Muscle of arm (tissue), 12 donors: ENCODE data around the gene DMBT1. TPM values are rescaled to one million over a fixed set of nuclear protein-coding genes. Genes with fewer than 3 reads are reported as not detected.
A peak's percentile ranks its signal among the peaks of the same experiment; 100 is the strongest.

Source experiments
- DNase-seq: peaks from one replicate; pipeline ENCODE4 v3.0.0-alpha.2; 2013
- polyA plus RNA-seq, 12 donors: library from polyadenylated mRNA; unstranded; fragments of 120-200 nt; gene quantifications; one replicate each; pipeline ENCODE4 v1.2.1, GENCODE V29; 2013; ENCODE audit not compliant: insufficient read length in 12 of 12

DMBT1 gene
- polyA plus RNA-seq, 12 donors, result 0.01 to 1.6 TPM; not detected in 10

DNA sequence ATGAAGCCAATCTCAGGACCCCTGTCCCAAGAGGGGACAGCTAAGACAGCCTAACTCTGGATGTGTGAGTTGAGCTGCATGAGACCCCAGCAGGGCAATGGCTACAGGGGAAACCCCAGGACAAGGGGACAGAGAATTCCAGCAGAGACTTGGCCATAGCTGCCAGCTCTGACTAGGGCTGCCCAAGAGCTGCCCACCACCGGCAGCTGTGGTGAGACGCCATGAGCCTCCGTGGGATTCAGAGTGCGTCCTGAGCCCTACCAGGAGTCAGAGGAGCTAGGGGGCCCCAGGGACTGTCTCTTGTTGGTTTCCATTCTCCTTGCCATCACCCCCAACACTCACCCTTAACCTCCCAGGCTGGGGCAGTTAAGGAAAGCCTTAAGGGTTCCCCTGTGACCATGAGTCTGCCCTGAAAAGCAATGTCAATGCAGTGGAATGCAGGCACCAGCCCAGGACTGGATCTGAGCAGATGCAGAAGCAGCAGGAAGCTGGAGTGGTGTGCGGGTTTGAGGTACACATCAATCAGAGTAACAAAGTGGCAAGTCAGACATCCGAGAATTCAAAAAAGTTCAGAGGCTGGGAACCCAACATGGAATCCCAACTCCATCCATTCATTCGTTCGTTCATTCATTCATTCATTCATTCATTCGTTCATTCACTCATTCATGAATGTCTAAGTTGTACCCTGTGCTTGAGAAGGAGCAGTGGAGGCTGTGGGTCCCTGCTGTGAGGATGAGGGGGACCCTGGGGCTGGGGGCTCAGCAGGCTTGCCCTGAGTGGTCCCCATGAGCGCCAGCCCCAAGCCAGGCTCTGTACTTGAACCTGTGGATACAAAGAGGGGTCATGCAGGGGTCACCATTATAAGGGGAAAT, 86.2 kb downstream of the DMBT1 start:
- no peak for DNase-seq

- DNase-seq, result no peak
Observed at GRCh38 chr10:122647383-122647968, 86.9 kb downstream of the DMBT1 start.

DNA sequence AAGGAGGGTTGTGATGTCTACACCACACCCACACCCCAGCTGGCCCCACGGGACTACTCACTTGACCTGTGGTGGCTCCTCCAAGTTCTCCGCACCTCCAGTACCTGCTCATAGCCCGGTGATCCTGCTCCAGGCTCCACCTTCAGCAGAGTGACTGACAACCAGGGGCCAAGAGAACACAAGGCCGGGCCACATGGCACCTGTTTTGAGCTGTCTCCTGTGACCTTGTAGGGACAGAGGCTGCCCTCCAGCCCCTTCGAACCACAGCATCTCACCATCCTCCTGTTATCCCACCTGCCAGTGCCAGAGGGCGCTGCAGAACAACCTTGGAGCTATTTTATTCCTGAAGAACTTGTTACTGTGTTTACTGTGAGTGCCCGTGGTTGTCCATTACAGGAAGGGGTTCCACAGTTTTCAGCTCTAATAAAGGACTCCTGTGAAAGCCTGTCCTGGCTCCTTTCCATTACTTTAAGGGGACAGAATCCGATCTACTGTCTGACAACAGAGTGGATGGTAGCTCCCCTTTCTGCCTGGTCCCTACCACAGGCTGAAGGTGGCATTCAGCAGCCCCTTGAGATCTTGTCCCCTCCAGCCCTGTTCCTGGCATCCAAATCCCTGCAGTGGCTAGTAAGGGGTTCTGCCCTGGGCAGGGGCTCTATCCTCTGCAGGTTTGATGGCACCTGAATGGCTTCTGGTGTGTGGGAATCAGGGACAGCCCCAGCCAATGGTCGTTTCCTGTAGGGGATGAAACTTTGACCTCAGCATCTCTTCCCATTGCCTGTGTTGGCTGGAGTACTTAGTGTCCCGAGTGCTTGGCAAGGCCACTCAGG, 88.3 kb downstream of the DMBT1 start:
- peak; percentile 10 for DNase-seq

- no peak for DNase-seq
Observed at GRCh38 chr10:122649903-122650302, 89.3 kb downstream of the DMBT1 start.

DNA sequence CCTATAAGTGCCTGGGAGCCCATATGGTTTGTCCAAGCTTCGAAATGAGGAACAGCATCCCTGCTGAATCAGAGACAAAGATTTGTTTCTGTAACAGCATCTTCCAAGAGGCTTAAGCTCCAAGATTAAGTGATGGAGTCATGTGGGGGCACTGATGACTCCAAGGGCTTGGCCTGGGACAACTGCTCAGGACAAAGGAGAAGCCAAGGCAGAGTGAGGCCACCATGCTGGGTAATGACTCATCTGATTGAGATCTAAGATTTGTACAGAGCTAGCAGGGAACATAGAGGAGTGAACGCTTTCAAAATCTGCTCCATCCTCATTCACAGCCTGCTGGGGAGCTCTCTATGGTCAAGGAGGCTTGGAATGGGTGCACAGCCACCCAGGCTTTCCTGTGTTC, 89.8 kb downstream of the DMBT1 start:
- no peak for DNase-seq

DNA sequence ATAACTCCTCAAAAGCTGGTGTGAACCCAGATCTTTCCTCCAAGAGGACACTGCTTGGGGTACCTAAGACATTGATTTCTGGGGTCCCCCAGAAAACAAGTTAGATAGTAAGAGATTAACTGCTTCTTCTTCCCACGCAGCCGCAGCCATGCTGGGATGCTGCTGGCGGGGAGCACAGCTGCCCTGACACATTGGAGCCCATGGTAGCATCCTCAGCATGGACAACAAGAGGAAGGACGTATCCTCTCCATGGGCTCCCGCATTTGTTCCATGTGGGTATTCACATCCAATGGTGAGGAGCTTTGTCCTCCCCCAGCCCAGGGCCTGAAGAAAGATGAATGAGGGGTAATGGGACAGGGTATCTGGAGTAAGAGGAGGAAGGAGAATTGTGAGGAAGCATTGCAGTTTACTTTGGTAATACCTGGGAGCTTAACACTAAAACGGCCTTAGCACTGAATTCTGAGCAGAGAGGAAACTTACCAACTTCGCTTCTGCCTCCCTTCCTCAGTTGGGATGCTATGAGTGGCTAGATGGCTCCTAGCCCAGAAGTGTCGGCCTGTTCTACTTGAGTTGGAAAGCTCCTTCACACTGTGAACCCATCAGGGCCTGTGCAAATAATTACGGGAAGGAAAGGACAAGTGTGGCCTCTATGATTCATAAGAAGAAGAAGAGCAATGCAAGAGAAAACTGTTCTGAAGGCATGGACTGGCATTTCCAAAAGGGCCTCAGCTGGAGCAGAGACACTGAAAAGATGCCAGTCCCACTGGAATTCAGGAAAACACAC, 95.2 kb downstream of the DMBT1 start:
- DNase-seq, result no peak

GRCh38 chr10:122656308-122656705, 95.8 kb downstream of the DMBT1 start:
- no peak for DNase-seq

GRCh38 chr10:122656741-122657140, 96.2 kb downstream of the DMBT1 start:
- no peak for DNase-seq

DNA sequence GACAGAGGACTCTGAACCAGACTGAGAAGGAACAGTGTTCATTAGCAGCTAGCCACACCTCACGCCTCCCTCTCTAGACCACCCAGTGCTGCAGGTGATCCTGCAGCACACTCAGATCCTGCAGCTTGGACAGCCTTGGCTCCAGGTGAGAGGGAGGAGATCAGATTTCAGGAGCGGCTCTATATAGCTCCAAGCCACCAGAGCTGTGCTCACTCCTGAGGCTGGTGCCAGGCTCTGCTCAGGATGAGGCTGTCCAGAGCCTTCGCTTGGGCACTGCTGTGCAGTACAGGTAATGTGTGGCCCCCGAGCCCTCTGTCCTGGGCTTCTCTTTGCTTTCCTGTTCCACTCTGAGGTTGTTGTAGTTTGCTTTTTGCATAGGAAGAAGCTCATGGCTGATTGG, 96.7 kb downstream of the DMBT1 start:
- no peak for DNase-seq

DNA sequence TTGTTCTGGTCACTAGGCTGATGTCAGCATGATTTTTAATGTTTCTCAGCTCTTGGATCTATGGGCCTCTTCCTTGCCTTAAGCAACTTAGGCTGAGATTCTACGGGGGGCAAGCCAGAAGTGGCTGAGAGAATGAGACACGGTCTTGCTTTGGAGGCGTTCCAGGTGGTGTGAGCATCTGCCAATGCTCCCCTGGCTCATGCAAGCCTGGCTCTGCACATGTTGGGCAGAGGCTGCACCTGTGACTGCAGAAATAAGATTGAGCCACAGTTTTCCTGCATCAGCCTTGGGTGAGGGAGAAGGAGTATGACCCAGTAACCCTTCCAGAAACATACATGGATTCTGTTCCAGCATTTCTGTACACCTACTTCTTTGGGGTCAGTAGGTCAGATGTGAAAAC, 97.2 kb downstream of the DMBT1 start:
- DNase-seq, result no peak

- no peak for DNase-seq
Observed at GRCh38 chr10:122658356-122659049, 97.9 kb downstream of the DMBT1 start.

- DNase-seq, result no peak
Observed at GRCh38 chr10:122659126-122659525, 98.6 kb downstream of the DMBT1 start.

GRCh38 chr10:122659651-122660050, 99.1 kb downstream of the DMBT1 start:
- DNase-seq, result no peak

GRCh38 chr10:122660696-122661095, 100.1 kb downstream of the DMBT1 start:
- DNase-seq, result no peak

GRCh38 chr10:122662231-122662630, 101.7 kb downstream of the DMBT1 start:
- DNase-seq, result no peak

- DNase-seq, result no peak
Observed at GRCh38 chr10:122663516-122664130, 103.1 kb downstream of the DMBT1 start.

DNA sequence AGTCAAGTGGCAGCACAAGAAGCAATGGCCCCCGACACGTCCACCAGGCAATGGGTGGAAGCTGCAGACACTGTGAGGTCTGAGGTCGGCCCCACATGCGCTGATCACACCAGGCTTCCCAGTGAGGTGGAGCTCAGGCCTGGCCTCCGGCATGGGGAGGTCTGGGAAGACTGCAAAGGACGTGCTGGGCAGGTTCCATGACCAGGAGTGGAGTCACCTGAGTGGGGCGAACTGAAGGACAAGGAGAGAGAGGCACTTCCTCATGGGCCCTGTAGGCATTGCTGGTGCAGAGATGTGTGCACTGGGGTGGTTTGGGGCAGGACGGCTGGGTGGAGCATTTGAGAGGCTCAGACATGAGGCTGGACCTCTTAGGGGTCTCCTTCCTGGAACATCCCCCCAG, 103.9 kb downstream of the DMBT1 start:
- DNase-seq, result no peak

DNA sequence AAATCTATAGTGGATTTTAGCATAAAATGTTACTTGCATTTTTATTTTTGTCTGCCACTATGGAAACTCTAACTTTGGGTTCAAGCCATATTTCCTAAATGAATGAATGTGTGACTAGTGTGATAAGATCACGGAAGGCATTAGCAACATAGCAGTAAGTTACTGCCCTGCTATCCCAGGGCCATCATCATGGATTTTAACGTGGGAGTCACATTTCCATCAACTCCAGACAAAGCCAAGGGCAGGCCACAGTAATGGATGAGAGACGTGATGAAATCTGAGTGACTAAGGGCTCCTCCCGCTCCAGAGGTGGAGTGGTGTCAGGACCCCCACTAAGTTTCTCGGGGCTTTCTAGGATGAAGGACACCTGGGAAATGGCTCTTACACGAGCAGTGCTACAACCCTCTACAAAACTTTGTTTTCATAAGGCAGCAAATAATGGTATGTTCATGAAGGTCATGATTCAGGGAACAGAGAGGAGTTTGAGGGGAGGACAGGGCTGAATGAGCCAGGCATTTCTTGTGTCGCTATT, 104.8 kb downstream of the DMBT1 start:
- DNase-seq, result no peak

DNA sequence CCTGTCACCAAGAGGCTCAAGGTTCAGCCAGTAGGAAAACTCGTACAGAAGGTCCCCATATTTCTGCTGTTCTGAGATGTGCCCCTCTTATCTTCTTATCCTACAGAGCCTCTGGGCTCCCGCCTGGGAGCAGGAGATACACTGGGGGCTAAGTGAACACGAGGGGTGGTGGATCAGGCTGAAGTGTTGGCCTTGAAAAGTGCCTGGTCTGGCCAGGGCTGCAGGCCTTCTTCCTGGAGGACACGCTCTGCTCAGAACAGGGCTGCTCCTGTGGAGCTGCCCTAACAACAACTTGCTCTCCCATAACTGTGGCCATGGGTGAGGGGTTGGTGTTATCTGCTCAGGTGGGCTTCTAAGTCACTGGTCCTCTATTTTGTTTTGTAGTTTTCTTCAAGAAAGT, 105.4 kb downstream of the DMBT1 start:
- no peak for DNase-seq

GRCh38 chr10:122669045-122669444, 108.5 kb downstream of the DMBT1 start:
- DNase-seq, result no peak
